GM23338 (cell line): ENCODE data around the gene SLC35E2B.

Experiments
- CTCF ChIP-seq, 2 experiments: fragments of 200-600 bp in 1 of 2; sonication (generic) in 1 of 2; conservative IDR thresholded peaks; 2 replicates each; pipeline versions ENCODE4 v1.5.1 to v1.6.1; 2016 to 2017; ENCODE audit warnings: antibody characterized with exemption in 2 of 2, low read depth in 2 of 2, mild to moderate bottlenecking in 2 of 2, moderate library complexity in 1 of 2
- EZH2 ChIP-seq: fragments of 200-600 bp; sonication (generic); IDR thresholded peaks from one replicate; pipeline ENCODE4 v1.8.0; 2017; ENCODE audit warnings: antibody characterized with exemption, mild to moderate bottlenecking, low read depth; ENCODE audit not compliant: unreplicated experiment
- REST ChIP-seq: IDR thresholded peaks from one replicate; pipeline ENCODE4 v1.6.1; 2018; ENCODE audit warnings: antibody characterized with exemption; ENCODE audit not compliant: unreplicated experiment

- TF ChIP-seq EZH2 = no peak
- TF ChIP-seq CTCF (conservative IDR thresholded peaks at IDR 0.05; ENCODE audit: low read depth in 2 of 2) = no peak
- TF ChIP-seq REST = no peak
Observed at GRCh38 chr1:1677718-1678580, 14.6 kb downstream of the SLC35E2B start.
